Measurements from ENCODE around the gene CAPN2.
A peak's percentile ranks its signal among the peaks of the same experiment; 100 is the strongest.

Gene CAPN2

GRCh38 chr1:223691121-223691520, 21.2 kb upstream of the CAPN2 start:
- no peak overlapping the region for H3K27ac ChIP-seq
- no peaks in the 10 kb centered on the region for H3K4me1 ChIP-seq
- no peak overlapping the region for H3K4me2 ChIP-seq (ENCODE audit: low read length)
- no peak for TF ChIP-seq CTCF (IDR thresholded peaks at IDR 0.05)
- H3K4me3 ChIP-seq (ENCODE audit: low read depth, low read length): no peak overlapping the region
- no peak overlapping the region for H2AFZ ChIP-seq
- no peaks in the 10 kb centered on the region for H3K36me3 ChIP-seq (ENCODE audit: control insufficient read depth, insufficient read depth, low read length)
- no peaks in the 10 kb centered on the region for H3K9me3 ChIP-seq (ENCODE audit: control insufficient read depth, low read length)
- no peaks in the 10 kb centered on the region for H3K27me3 ChIP-seq (ENCODE audit: control insufficient read depth, insufficient read depth, low read length)
- no peaks in the 10 kb centered on the region for H3K79me2 ChIP-seq
- H3K9ac ChIP-seq: no peak overlapping the region

GRCh38 chr1:223695014-223695548, 17.3 kb upstream of the CAPN2 start:
- Histone ChIP-seq H3K9ac (no peak overlapping the region), H3K79me2 (no peaks in the 10 kb centered on the region), H3K27me3 (ENCODE audit: control insufficient read depth, insufficient read depth, low read length) (no peaks in the 10 kb centered on the region)

GRCh38 chr1:223695941-223696340, 16.4 kb upstream of the CAPN2 start:
- no peaks in the 10 kb centered on the region for H3K79me2 ChIP-seq
- H2AFZ ChIP-seq: no peak overlapping the region
- H3K9ac ChIP-seq: no peak overlapping the region
- H3K27ac ChIP-seq: no peak overlapping the region
- no peaks in the 10 kb centered on the region for H3K27me3 ChIP-seq (ENCODE audit: control insufficient read depth, insufficient read depth, low read length)
- no peaks in the 10 kb centered on the region for H3K36me3 ChIP-seq (ENCODE audit: control insufficient read depth, insufficient read depth, low read length)
- TF ChIP-seq CTCF (IDR thresholded peaks at IDR 0.05): no peak
- H3K4me3 ChIP-seq (ENCODE audit: low read depth, low read length): no peak overlapping the region
- H3K4me1 ChIP-seq: peaks cover 20% of the 10 kb centered on the region
- no peaks in the 10 kb centered on the region for H3K9me3 ChIP-seq (ENCODE audit: control insufficient read depth, low read length)
- no peak overlapping the region for H3K4me2 ChIP-seq (ENCODE audit: low read length)

More at GRCh38 chr1:223695014-223695548, 17.3 kb upstream of the CAPN2 start:
- Histone ChIP-seq H3K4me3 (ENCODE audit: low read depth, low read length) (no peak overlapping the region), H3K9me3 (ENCODE audit: control insufficient read depth, low read length) (no peaks in the 10 kb centered on the region), H3K27ac (no peak overlapping the region), H3K4me1 (peaks cover 13% of the 10 kb centered on the region), H3K36me3 (ENCODE audit: control insufficient read depth, insufficient read depth, low read length) (no peaks in the 10 kb centered on the region), H3K4me2 (ENCODE audit: low read length) (no peak overlapping the region), H2AFZ (peak overlapping the region; percentile 28)
- no peak for TF ChIP-seq CTCF (IDR thresholded peaks at IDR 0.05)

GRCh38 chr1:223700388-223700918, 11.9 kb upstream of the CAPN2 start:
- Histone ChIP-seq H2AFZ (peak overlapping the region; percentile 68), H3K36me3 (ENCODE audit: control insufficient read depth, insufficient read depth, low read length) (no peaks in the 10 kb centered on the region), H3K4me3 (ENCODE audit: low read depth, low read length) (no peak overlapping the region), H3K27ac (peak overlapping the region; percentile 80), H3K4me1 (peaks cover 42% of the 10 kb centered on the region), H3K9me3 (ENCODE audit: control insufficient read depth, low read length) (no peaks in the 10 kb centered on the region), H3K27me3 (ENCODE audit: control insufficient read depth, insufficient read depth, low read length) (no peaks in the 10 kb centered on the region), H3K4me2 (ENCODE audit: low read length) (peak overlapping the region; percentile 57), H3K79me2 (no peaks in the 10 kb centered on the region), H3K9ac (no peak overlapping the region)
- TF ChIP-seq CTCF (IDR thresholded peaks at IDR 0.05): no peak

All from parathyroid adenoma (tissue), 2 donors.